ENCODE data around the gene CBARP.

The CBARP gene

GRCh38 chr19:1231729-1232637 lies 5.8 kb downstream of the CBARP start:
- Histone ChIP-seq H3K27me3 (replicated peaks) (no peaks in the 10 kb centered on the region), H3K27ac (no peak overlapping the region), H3K4me3 (ENCODE audit: low read depth, low read length) (no peak overlapping the region), H3K36me3 (replicated peaks) (peaks cover 40% of the 10 kb centered on the region)
- in situ Hi-C loops (cut with HindIII; ENCODE audit: low pct_ligation_motif_present, low sequenced_read_pairs): loop anchor here (25.0 kb wide), 1 partner anchor 120 kb away; the partner anchor contains the start of gene GPX4
- no peak for DNase-seq
- TF ChIP-seq CTCF (IDR thresholded peaks at IDR 0.05; ENCODE audit: low read depth, low read length, missing control alignments): no peak

GRCh38 chr19:1230783-1231489 lies 6.9 kb downstream of the CBARP start:
- in situ Hi-C loops (cut with HindIII; ENCODE audit: low pct_ligation_motif_present, low sequenced_read_pairs): loop anchor here (25.0 kb wide), 1 partner anchor 119 kb away; the partner anchor contains the start of gene GPX4
- no peak overlapping the region for H3K4me3 ChIP-seq (ENCODE audit: low read depth, low read length)
- DNase-seq: no peak
- no peaks in the 10 kb centered on the region for H3K27me3 ChIP-seq (replicated peaks)
- TF ChIP-seq CTCF (IDR thresholded peaks at IDR 0.05; ENCODE audit: low read depth, low read length, missing control alignments): no peak
- peaks cover 44% of the 10 kb centered on the region for H3K36me3 ChIP-seq (replicated peaks)
- H3K27ac ChIP-seq: no peak overlapping the region

- Histone ChIP-seq H3K27ac (no peak overlapping the region), H3K4me3 (ENCODE audit: low read depth, low read length) (no peak overlapping the region), H3K27me3 (replicated peaks) (no peaks in the 10 kb centered on the region), H3K36me3 (replicated peaks) (peaks cover 38% of the 10 kb centered on the region)
- TF ChIP-seq CTCF (IDR thresholded peaks at IDR 0.05; ENCODE audit: low read depth, low read length, missing control alignments): no peak
- DNase-seq: no peak
- in situ Hi-C loops (cut with HindIII; ENCODE audit: low pct_ligation_motif_present, low sequenced_read_pairs): loop anchor here (25.0 kb wide), 1 partner anchor 118 kb away; the partner anchor contains the start of gene GPX4
Measured at GRCh38 chr19:1229924-1230782, 7.7 kb downstream of the CBARP start.

GRCh38 chr19:1229056-1229923 lies 8.5 kb downstream of the CBARP start:
- peaks cover 29% of the 10 kb centered on the region for H3K36me3 ChIP-seq (replicated peaks)
- DNase-seq: no peak
- H3K4me3 ChIP-seq (ENCODE audit: low read depth, low read length): no peak overlapping the region
- no peak overlapping the region for H3K27ac ChIP-seq
- TF ChIP-seq CTCF (IDR thresholded peaks at IDR 0.05; ENCODE audit: low read depth, low read length, missing control alignments): no peak
- no peaks in the 10 kb centered on the region for H3K27me3 ChIP-seq (replicated peaks)
- in situ Hi-C loops (cut with HindIII; ENCODE audit: low pct_ligation_motif_present, low sequenced_read_pairs): loop anchor here (25.0 kb wide), 1 partner anchor 117 kb away; the partner anchor contains the start of gene GPX4
